ENCODE data around the gene FRMD1.

The FRMD1 gene

DNA sequence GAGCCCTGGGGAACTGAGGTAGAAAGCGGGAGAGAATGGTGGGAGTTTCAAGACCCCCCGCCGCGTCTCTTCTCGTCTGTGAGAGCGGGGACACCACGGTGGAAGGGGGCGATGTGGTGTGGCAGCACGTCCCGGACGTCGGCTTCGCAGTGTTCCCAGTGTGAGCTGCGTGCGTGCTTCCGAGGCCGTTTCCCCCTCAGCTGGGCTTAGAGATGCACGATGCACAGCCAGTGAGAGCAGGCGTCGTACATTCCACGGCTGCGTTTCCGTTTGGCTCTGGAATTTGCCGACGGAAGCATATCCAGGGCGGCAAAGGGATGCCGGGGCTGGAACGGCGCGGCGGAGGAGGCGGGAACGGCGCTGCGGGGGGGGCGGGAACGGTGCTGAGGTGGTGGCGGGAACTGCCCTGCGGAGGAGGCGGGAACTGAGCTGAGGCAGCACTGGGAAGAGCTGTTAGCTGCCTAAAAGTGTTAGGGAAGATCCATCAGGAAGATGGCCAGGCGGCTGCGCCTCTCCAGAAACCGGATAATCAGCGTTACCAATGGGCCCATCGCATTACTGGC lies 43.8 kb downstream of the FRMD1 start (continued):
- TF ChIP-seq, protein P1, sequence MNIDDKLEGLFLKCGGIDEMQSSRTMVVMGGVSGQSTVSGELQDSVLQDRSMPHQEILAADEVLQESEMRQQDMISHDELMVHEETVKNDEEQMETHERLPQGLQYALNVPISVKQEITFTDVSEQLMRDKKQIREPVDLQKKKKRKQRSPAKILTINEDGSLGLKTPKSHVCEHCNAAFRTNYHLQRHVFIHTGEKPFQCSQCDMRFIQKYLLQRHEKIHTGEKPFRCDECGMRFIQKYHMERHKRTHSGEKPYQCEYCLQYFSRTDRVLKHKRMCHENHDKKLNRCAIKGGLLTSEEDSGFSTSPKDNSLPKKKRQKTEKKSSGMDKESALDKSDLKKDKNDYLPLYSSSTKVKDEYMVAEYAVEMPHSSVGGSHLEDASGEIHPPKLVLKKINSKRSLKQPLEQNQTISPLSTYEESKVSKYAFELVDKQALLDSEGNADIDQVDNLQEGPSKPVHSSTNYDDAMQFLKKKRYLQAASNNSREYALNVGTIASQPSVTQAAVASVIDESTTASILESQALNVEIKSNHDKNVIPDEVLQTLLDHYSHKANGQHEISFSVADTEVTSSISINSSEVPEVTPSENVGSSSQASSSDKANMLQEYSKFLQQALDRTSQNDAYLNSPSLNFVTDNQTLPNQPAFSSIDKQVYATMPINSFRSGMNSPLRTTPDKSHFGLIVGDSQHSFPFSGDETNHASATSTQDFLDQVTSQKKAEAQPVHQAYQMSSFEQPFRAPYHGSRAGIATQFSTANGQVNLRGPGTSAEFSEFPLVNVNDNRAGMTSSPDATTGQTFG (tag by site-specific recombination; IDR thresholded peaks at IDR 0.05; ENCODE audit: borderline replicate concordance), result no peak
- no peak for TF ChIP-seq ZNF214 (tag by site-specific recombination; IDR thresholded peaks at IDR 0.05; ENCODE audit: borderline replicate concordance)
- no peak for TF ChIP-seq ZNF37A (tag by site-specific recombination; IDR thresholded peaks at IDR 0.05)
- no peak for TF ChIP-seq ZNF624 (tag by site-specific recombination; IDR thresholded peaks at IDR 0.05)
- no peak for TF ChIP-seq ZNF426 (tag by site-specific recombination; IDR thresholded peaks at IDR 0.05)
- TF ChIP-seq ZNF112 (tag by site-specific recombination; IDR thresholded peaks at IDR 0.05), result no peak
- TF ChIP-seq ZNF23 (tag by site-specific recombination; IDR thresholded peaks at IDR 0.05; ENCODE audit: borderline replicate concordance), result no peak
- no peak for TF ChIP-seq KLF16 (tag by site-specific recombination; IDR thresholded peaks at IDR 0.05)
- TF ChIP-seq ZNF140 (tag by site-specific recombination; IDR thresholded peaks at IDR 0.05), result no peak
- no peak for TF ChIP-seq ZBTB7A (tag by site-specific recombination; IDR thresholded peaks at IDR 0.05; ENCODE audit: low read depth)
- TF ChIP-seq ZNF785 (tag by site-specific recombination; IDR thresholded peaks at IDR 0.05), result no peak
- no peak for TF ChIP-seq ZNF292 (tag by site-specific recombination; IDR thresholded peaks at IDR 0.05; ENCODE audit: borderline replicate concordance, low read depth)
- TF ChIP-seq ZNF747 (tag by site-specific recombination; IDR thresholded peaks at IDR 0.05), result no peak
- no peak for TF ChIP-seq ZNF354C (tag by site-specific recombination; IDR thresholded peaks at IDR 0.05; ENCODE audit: borderline replicate concordance, low read depth)
- peak; percentile 95 for TF ChIP-seq ZNF600 (tag by site-specific recombination; IDR thresholded peaks at IDR 0.05)
- no peak for TF ChIP-seq ZNF626 (tag by site-specific recombination; IDR thresholded peaks at IDR 0.05)
- no peak for TF ChIP-seq ZNF621 (tag by site-specific recombination; IDR thresholded peaks at IDR 0.05)
- TF ChIP-seq MEIS1 (CRISPR knock-in tag; IDR thresholded peaks at IDR 0.05; ENCODE audit: borderline replicate concordance), result no peak; the same call in 1 of the 2 replicates
- TF ChIP-seq HIC1 (tag by site-specific recombination; IDR thresholded peaks at IDR 0.05), result no peak
- no peak for TF ChIP-seq CTCF (tag by site-specific recombination; IDR thresholded peaks at IDR 0.05)
- TF ChIP-seq ZNF660 (tag by site-specific recombination; IDR thresholded peaks at IDR 0.05), result no peak
- TF ChIP-seq ZNF610 (tag by site-specific recombination; IDR thresholded peaks at IDR 0.05; ENCODE audit: borderline replicate concordance), result no peak
- TF ChIP-seq ZNF473 (tag by site-specific recombination; IDR thresholded peaks at IDR 0.05), result no peak
- TF ChIP-seq OSR2 (tag by site-specific recombination; IDR thresholded peaks at IDR 0.05), result peak; percentile 24; the same call in 1 of the 2 replicates
- no peak for TF ChIP-seq ZNF571 (tag by site-specific recombination; IDR thresholded peaks at IDR 0.05)
- no peak for TF ChIP-seq ZNF623 (tag by site-specific recombination; IDR thresholded peaks at IDR 0.05)
- peak; percentile 77 for TF ChIP-seq MZF1 (tag by site-specific recombination; IDR thresholded peaks at IDR 0.05; ENCODE audit: borderline replicate concordance)
- TF ChIP-seq ELK4 (IDR thresholded peaks at IDR 0.05; ENCODE audit: borderline replicate concordance, low read depth, low read length), result no peak
- no peak for TF ChIP-seq ZNF416 (tag by site-specific recombination; IDR thresholded peaks at IDR 0.05)
- TF ChIP-seq ZNF302 (tag by site-specific recombination; IDR thresholded peaks at IDR 0.05; ENCODE audit: low read depth), result no peak
- no peak; the same call in 1 of the 2 replicates for TF ChIP-seq KLF10 (tag by site-specific recombination; IDR thresholded peaks at IDR 0.05)
- TF ChIP-seq ZSCAN16 (tag by site-specific recombination; IDR thresholded peaks at IDR 0.05), result no peak
- no peak for TF ChIP-seq ZNF670 (tag by site-specific recombination; IDR thresholded peaks at IDR 0.05; ENCODE audit: low read depth)
- peak; percentile 63; the same call in 1 of the 2 replicates for TF ChIP-seq HOXA7 (CRISPR knock-in tag; IDR thresholded peaks at IDR 0.05; ENCODE audit: borderline replicate concordance)
- TF ChIP-seq ZNF560 (tag by site-specific recombination; IDR thresholded peaks at IDR 0.05; ENCODE audit: borderline replicate concordance), result no peak
- no peak for TF ChIP-seq ZNF701 (tag by site-specific recombination; IDR thresholded peaks at IDR 0.05)
